Activated CD4-positive, alpha-beta T cell treated with anti-CD3 and anti-CD28 coated beads, Interleukin-2, amount 10 ng/mL, durations not matched to agents 7 days and 5 days (primary cell): ENCODE data around the gene HEMK1. TPM values are rescaled to one million over a fixed set of nuclear protein-coding genes. Genes with fewer than 3 reads are reported as not detected.
A peak's percentile ranks its signal among the peaks of the same experiment; 100 is the strongest.

Source experiments
- CTCF ChIA-PET: fragments of 350-600 bp; sonication (Branson Sonifier 250); formaldehyde crosslinking; loops from one replicate; lab custom pipeline; 2021; ENCODE audit warnings: antibody characterized with exemption; lab: Charles Lee
- POLR2A ChIA-PET: fragments of 350-600 bp; sonication (Branson Sonifier 250); formaldehyde crosslinking; loops from one replicate; lab custom pipeline; 2021; ENCODE audit warnings: antibody characterized with exemption; lab: Charles Lee
- DNase-seq: peaks from one replicate; pipeline ENCODE4 v3.0.0-alpha.2; 2020
- H3K27ac Mint-ChIP-seq: one replicate; pipeline ENCODE4 v1.8.0; 2021; ENCODE audit warnings: mild to moderate bottlenecking, moderate library complexity, mixed read lengths
- H3K27me3 Mint-ChIP-seq: one replicate; pipeline ENCODE4 v1.8.0; 2021; ENCODE audit warnings: mixed read lengths
- H3K36me3 Mint-ChIP-seq: one replicate; pipeline ENCODE4 v1.8.0; 2021; ENCODE audit warnings: low read depth, mixed read lengths
- H3K4me1 Mint-ChIP-seq: one replicate; pipeline ENCODE4 v1.8.0; 2021; ENCODE audit warnings: mixed read lengths
- H3K4me3 Mint-ChIP-seq: one replicate; pipeline ENCODE4 v1.8.0; 2021; ENCODE audit warnings: mild to moderate bottlenecking, moderate library complexity, mixed read lengths
- H3K9me3 Mint-ChIP-seq: one replicate; pipeline ENCODE4 v1.8.0; 2021; ENCODE audit warnings: mixed read lengths
- total RNA-seq, 2 experiments: library from RNA; stranded (reverse); gene quantifications; one replicate each; pipeline ENCODE4 v1.2.3, GENCODE V29; 2021

Gene HEMK1, protein sequence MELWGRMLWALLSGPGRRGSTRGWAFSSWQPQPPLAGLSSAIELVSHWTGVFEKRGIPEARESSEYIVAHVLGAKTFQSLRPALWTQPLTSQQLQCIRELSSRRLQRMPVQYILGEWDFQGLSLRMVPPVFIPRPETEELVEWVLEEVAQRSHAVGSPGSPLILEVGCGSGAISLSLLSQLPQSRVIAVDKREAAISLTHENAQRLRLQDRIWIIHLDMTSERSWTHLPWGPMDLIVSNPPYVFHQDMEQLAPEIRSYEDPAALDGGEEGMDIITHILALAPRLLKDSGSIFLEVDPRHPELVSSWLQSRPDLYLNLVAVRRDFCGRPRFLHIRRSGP
- total RNA-seq, result 10 to 100 TPM; 42.3 to 49.0 TPM

GRCh38 chr3:50568947-50569749 is at the start of gene HEMK1:
TSS of gene HEMK1 (plus strand) at chr3:50569522. CDS start at chr3:50571105, 1,583 bp downstream.
- Mint-ChIP-seq H3K36me3 (peaks cover 35% of the 10 kb centered on the region), H3K9me3 (no peaks in the 10 kb centered on the region), H3K4me3 (peak within 1 kb of the TSS; percentile 95), H3K27me3 (no peaks in the 10 kb centered on the region), H3K27ac (peak within 1 kb of the TSS; percentile 94), H3K4me1 (peaks cover 72% of the 10 kb centered on the region)
- ChIA-PET CTCF (interaction anchor here (0.6 to 17.2 kb wide), 11 partner anchors 10 to 1135 kb away, joined by 3 to 284 read pairs (median 5); partner anchors contain the start of genes CISH, MAPKAPK3 and RBM15B), POLR2A (interaction anchor here (0.6 to 7.0 kb wide), 9 partner anchors 21 to 1708 kb away, joined by 3 to 168 read pairs (median 5); partner anchors contain the start of genes CISH, MANF and MAPKAPK3)
- peak; percentile 96 for DNase-seq

DNA sequence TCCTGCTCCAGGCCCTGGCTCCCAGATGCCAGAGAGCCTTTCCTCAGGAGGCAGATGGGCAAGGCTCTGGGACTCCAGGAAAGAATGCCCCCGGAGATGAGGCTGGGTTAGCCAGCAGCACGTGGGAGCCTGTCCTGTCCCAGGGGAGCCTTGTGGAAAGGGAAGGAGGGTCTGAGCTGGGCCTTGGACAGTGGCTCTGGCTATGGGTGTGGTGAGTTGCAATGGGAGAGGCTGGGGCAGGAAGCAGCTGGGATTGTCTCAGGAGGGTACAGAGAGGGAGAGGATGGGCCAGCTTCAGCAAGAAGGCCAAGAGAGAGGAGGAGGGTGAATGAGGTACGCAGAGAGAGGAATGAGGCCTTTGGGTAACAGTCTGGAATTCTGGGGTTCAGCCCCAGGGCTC is 48.5 kb upstream of the HEMK1 start:
- Mint-ChIP-seq H3K27ac (no peak overlapping the region), H3K4me1 (peaks cover 8% of the 10 kb centered on the region), H3K4me3 (no peak overlapping the region), H3K36me3 (no peaks in the 10 kb centered on the region), H3K27me3 (peaks cover 6% of the 10 kb centered on the region), H3K9me3 (no peaks in the 10 kb centered on the region)
- ChIA-PET CTCF (no interaction called here), POLR2A (no interaction called here)
- DNase-seq, result no peak

- no peaks in the 10 kb centered on the region for H3K36me3 Mint-ChIP-seq
- H3K4me1 Mint-ChIP-seq, result peaks cover 9% of the 10 kb centered on the region
- DNase-seq, result no peak
- ChIA-PET CTCF (no interaction called here), POLR2A (no interaction called here)
- no peak overlapping the region for H3K27ac Mint-ChIP-seq
- H3K27me3 Mint-ChIP-seq, result peaks cover 6% of the 10 kb centered on the region
- no peak overlapping the region for H3K4me3 Mint-ChIP-seq
- no peaks in the 10 kb centered on the region for H3K9me3 Mint-ChIP-seq
Measured at GRCh38 chr3:50521572-50521971, 47.8 kb upstream of the HEMK1 start.

DNA sequence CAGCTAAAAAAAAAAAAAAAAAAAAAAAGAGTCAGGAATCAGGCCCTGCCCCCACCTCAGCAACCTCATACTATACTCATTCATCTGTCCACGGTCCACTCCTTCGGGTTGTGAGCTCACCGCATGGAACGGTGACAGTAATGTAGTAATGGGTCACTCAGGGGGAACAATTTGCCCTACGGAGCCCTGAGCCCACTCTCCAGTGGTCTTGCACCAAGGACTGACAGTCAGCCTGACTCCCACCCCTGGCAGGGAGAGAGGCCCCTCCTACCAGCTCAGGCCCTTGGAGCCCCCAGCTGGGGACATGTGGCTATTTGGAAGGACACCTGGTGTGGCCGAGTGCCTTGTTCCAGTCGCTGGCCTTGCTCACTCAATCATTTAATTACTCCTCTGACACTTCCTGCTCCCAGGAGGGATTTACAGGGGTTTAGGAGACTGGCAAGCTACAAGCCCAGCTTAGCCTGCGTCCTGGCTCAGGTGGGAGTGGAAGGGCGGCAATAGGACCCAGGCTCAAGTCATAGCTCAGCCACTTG is 46.0 kb upstream of the HEMK1 start:
- no peaks in the 10 kb centered on the region for H3K36me3 Mint-ChIP-seq
- CTCF ChIA-PET, result interaction anchor here (0.9 to 2.5 kb wide), 4 partner anchors 19 to 90 kb away, joined by 3 to 8 read pairs (median 6); no protein-coding TSS in a partner anchor
- POLR2A ChIA-PET, result no interaction called here
- peaks cover 9% of the 10 kb centered on the region for H3K4me1 Mint-ChIP-seq
- H3K9me3 Mint-ChIP-seq, result no peaks in the 10 kb centered on the region
- no peak overlapping the region for H3K27ac Mint-ChIP-seq
- no peak overlapping the region for H3K4me3 Mint-ChIP-seq
- H3K27me3 Mint-ChIP-seq, result peaks cover 6% of the 10 kb centered on the region
- no peak for DNase-seq

GRCh38 chr3:50524746-50525145 is 44.6 kb upstream of the HEMK1 start:
- peaks cover 4% of the 10 kb centered on the region for H3K4me1 Mint-ChIP-seq
- no peak for DNase-seq
- H3K27ac Mint-ChIP-seq, result no peak overlapping the region
- H3K4me3 Mint-ChIP-seq, result no peak overlapping the region
- no peaks in the 10 kb centered on the region for H3K36me3 Mint-ChIP-seq
- H3K9me3 Mint-ChIP-seq, result no peaks in the 10 kb centered on the region
- ChIA-PET POLR2A (no interaction called here), CTCF (interaction anchor here (1.5 to 2.5 kb wide), 2 partner anchors 17 to 18 kb away, joined by 5 to 8 read pairs; no protein-coding TSS in a partner anchor)
- H3K27me3 Mint-ChIP-seq, result peaks cover 9% of the 10 kb centered on the region

DNA sequence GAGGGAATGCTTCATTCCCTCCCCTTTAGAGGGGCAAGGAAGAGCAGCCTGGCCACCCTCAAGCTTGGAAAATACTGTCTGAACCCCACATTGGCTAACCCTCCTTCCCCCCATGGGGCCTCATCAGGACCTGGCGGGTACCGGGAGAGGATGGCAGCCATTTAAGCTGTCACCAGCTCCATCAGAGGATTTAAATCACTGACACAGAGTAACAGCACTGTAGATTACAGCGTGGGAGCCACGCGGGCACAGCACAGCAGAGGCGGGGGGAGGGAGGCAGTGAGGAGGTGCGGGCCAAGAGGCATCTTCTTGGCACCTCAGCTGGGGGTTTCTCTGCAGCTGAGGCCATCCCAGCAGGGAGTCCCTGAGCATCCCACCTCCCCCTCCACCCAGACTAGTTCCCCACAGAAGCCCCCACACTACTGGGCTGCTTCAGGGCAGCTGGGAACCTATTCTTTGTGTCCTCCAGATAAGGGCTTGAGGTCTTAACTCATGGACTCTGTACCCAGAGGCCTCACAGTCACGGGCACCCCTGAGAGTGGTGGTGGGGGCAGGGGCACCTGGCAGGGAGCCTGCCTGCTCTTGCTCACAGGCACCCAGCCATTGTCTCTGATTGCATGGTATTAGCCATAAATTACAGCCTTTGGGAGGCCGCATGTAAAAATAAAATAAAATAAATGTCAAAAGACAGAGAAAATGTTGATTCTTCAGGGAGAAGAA is 44.0 kb upstream of the HEMK1 start:
- Mint-ChIP-seq H3K9me3 (no peaks in the 10 kb centered on the region), H3K4me3 (no peak overlapping the region), H3K36me3 (no peaks in the 10 kb centered on the region), H3K27ac (no peak overlapping the region), H3K27me3 (peaks cover 12% of the 10 kb centered on the region), H3K4me1 (peaks cover 3% of the 10 kb centered on the region)
- POLR2A ChIA-PET, result no interaction called here
- no peak for DNase-seq
- CTCF ChIA-PET, result interaction anchor here (1.5 kb wide), 1 partner anchor 17 kb away, joined by 5 read pairs; no protein-coding TSS in a partner anchor

DNA sequence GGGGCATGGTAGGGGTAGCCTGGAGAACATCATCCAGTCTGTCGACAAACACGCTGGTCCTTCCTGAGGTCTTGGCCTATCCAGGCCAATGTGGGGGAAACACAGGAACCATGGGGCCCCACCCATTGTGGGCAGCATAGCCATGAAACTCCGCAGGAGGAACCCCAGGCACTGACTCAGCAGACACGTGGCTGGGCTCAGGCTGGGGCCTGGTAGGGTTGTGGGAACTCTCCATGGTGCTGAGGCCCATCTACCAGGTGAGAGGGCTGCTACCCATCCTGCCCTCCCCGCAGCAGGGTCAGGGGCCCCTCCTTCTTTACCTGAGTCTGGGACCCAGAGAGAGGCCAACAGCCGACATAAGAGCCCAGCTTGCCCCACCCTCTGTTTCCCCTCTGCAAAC is 43.3 kb upstream of the HEMK1 start:
- peak; percentile 74 for DNase-seq
- ChIA-PET POLR2A (no interaction called here), CTCF (interaction anchor here (1.5 kb wide), 1 partner anchor 16 kb away, joined by 5 read pairs; no protein-coding TSS in a partner anchor)
- H3K27ac Mint-ChIP-seq, result no peak overlapping the region
- no peaks in the 10 kb centered on the region for H3K9me3 Mint-ChIP-seq
- peaks cover 12% of the 10 kb centered on the region for H3K27me3 Mint-ChIP-seq
- H3K4me1 Mint-ChIP-seq, result peaks cover 3% of the 10 kb centered on the region
- no peaks in the 10 kb centered on the region for H3K36me3 Mint-ChIP-seq
- no peak overlapping the region for H3K4me3 Mint-ChIP-seq

- no peak overlapping the region for H3K27ac Mint-ChIP-seq
- no peaks in the 10 kb centered on the region for H3K36me3 Mint-ChIP-seq
- ChIA-PET POLR2A (no interaction called here), CTCF (no interaction called here)
- H3K27me3 Mint-ChIP-seq, result peaks cover 25% of the 10 kb centered on the region
- H3K4me1 Mint-ChIP-seq, result peaks cover 3% of the 10 kb centered on the region
- DNase-seq, result no peak
- no peaks in the 10 kb centered on the region for H3K9me3 Mint-ChIP-seq
- H3K4me3 Mint-ChIP-seq, result no peak overlapping the region
Measured at GRCh38 chr3:50530001-50530970, 39.0 kb upstream of the HEMK1 start.

DNA sequence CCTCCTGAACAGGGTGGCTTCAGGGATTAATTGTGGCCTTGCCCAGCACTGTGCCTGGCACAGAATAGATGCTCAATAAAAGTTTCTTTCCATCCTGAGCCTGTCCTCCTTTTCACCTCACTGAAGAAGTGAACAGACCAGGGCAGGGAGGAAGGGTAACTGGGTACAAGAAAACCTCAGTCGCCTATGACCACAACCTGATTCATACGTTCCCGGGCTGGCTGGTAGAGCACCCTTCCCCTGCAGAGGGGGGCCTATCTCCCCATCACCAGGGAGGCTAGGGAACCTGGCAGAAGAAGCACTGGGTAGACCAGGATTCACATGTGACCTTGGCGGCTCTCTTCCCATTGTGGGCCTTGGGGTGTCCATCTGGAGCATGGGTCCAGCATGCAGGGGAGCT is 38.1 kb upstream of the HEMK1 start:
- CTCF ChIA-PET, result no interaction called here
- Mint-ChIP-seq H3K4me3 (no peak overlapping the region), H3K27me3 (peaks cover 25% of the 10 kb centered on the region)

GRCh38 chr3:50532062-50532705 is 37.1 kb upstream of the HEMK1 start:
- Mint-ChIP-seq H3K4me3 (no peak overlapping the region), H3K4me1 (no peaks in the 10 kb centered on the region), H3K27ac (no peak overlapping the region)

More for the DNA sequence above, 38.1 kb upstream of the HEMK1 start:
- H3K36me3 Mint-ChIP-seq, result no peaks in the 10 kb centered on the region
- POLR2A ChIA-PET, result no interaction called here
- no peak overlapping the region for H3K27ac Mint-ChIP-seq
- DNase-seq, result no peak
- no peaks in the 10 kb centered on the region for H3K9me3 Mint-ChIP-seq
- H3K4me1 Mint-ChIP-seq, result no peaks in the 10 kb centered on the region

DNA sequence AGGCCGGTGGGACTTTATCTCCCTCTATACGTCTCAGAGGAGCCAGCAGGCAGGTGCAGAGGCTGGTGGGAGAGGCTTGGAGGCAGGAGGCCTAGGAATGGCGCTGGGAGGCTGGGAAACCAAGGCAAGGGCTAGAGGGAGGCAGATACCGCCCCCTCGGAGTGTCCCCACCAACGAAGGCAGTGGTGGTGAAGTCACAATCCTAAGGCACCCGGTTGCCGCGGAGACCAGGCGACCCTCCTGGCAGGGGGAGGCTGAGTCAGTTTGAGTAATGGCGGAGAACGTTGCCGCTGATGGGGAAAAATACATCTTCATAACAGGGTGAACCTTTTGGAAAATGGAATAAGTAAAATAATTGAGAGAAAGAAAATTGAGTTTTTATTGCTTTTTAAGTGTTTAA is 36.0 kb upstream of the HEMK1 start:
- Mint-ChIP-seq H3K36me3 (no peaks in the 10 kb centered on the region), H3K4me3 (no peak overlapping the region), H3K27ac (no peak overlapping the region), H3K4me1 (no peaks in the 10 kb centered on the region), H3K27me3 (peaks cover 29% of the 10 kb centered on the region), H3K9me3 (no peaks in the 10 kb centered on the region)
- no peak for DNase-seq
- POLR2A ChIA-PET, result no interaction called here
- CTCF ChIA-PET, result no interaction called here

More at GRCh38 chr3:50532062-50532705, 37.1 kb upstream of the HEMK1 start:
- H3K36me3 Mint-ChIP-seq, result no peaks in the 10 kb centered on the region
- ChIA-PET POLR2A (no interaction called here), CTCF (no interaction called here)
- H3K27me3 Mint-ChIP-seq, result peaks cover 25% of the 10 kb centered on the region
- no peaks in the 10 kb centered on the region for H3K9me3 Mint-ChIP-seq
- DNase-seq, result no peak
